Measurements from ENCODE around the gene SLC9A9.
"Not testable (repeated sequence)": the region's sequence is repeated elsewhere in the genome, so short reads cannot be mapped to it uniquely, and the experiment has no call there.

Gene SLC9A9

DNA sequence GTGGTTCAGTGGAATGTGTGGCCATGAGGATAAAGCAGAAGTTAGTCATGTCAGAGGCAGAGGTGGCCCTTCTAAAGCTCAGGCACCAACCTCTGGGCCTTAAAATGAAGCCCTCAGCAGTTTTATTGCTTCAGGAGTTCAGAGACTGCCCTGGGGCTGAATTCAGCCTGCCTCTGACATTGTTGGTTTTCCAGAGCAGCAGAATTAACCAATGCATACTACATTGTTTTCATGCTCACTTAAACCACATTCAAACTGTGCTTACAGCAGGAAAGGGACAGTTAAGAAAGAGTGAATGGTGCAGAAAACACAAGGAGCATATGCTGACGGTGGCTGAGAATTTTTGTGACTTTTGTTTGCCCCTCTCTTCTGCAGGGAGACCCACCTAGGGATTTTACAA lies 408.5 kb downstream of the SLC9A9 start:
- DNase-seq = no peak

DNA sequence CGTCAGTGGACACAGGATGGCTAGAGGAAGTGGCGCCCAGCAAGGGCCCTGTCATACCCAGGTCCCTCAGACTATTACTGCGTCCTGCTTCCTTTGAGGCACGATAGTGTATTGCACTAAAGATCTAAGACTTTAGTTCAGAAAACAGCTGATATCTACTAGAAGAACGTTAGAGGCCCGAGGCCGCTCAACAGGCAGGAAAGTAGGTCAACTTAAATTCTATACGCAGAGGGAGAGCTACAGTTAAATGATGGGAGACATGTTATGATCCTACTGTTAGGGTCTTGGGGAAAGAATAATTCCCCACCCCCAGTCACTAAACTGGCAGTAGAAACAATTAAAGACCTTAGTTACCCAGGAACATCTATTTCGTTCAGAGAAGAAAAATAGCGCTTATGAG lies 410.9 kb downstream of the SLC9A9 start:
- no peak for DNase-seq

DNA sequence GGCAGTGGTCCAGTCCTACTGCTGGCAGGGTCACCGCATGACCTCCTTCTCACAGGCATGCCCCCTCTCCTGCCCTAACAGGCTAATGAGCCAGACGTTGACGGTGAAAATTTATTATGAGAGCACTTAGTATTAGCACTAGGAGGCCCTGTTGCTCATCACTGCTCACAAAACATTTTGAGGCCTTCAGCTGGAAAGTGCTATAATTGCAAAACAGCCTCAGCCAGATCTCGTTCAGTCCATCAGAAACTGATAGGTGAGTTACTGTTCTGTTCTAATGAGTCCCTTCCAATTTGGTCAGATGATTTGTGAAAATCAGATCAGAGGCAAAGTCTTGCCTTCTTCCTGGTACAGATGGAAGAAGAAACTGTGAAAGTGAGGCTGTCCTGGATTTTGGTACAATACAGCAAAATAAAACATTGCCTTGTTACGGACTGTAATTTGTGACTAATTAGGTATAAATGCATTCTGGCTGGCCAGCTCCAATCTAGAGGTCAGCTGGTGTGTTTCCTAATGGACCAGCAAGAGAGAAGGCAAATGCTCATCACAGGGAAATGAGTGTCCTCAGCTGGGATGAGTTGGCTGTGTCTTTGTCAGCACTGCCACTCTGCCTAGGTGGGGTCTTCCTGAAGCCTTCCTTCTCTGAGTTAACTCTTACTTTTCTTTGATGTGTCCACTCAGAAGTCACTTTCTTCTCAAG lies 411.9 kb downstream of the SLC9A9 start:
- no peak for DNase-seq

DNA sequence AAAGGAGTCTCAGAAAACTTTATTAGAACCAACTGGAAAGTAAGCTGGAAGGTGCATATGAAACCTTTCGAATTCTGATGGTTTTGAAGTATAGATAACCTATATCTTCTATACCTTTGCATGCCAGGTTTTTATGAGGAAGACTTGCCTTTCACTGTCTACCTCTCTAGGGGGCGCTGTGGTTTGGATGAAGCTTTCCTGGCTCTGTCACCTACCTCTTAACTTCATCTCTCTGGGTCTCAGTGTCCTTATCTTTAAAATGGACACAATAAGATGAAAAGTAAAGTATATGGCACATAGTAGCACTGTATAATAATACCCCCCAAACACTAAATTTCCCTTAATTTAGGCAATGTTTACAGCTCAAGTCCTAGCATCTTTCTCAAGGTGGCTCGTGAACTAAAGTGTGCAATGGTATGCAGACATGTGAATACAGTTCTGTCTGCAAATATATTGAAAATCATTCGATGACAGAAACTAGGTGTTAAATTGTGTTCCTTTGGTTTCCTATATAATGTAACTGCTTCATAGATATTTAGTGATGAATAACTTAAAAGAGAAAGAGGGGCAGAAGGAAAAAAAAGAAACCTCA lies 414.4 kb downstream of the SLC9A9 start:
- DNase-seq = no peak

DNA sequence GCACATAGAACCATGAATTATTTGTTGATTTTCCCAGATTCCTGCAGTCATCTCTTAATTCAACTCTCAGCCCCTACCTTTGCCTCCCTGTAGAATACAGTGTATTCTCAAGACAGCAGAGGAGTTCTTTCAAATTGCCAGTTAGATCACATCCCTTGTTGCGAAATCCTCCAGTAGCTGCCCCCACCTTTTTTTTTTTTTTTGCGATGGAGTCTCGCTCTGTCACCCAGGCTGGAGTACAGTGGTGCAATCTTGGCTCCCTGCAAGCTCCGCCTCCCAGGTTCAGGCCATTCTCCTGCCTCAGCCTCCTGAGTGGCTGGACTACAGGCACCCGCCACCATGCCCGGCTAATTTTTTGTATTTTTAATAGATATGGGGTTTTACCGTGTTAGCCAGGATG lies 417.0 kb downstream of the SLC9A9 start:
- not testable (repeated sequence) for DNase-seq

DNA sequence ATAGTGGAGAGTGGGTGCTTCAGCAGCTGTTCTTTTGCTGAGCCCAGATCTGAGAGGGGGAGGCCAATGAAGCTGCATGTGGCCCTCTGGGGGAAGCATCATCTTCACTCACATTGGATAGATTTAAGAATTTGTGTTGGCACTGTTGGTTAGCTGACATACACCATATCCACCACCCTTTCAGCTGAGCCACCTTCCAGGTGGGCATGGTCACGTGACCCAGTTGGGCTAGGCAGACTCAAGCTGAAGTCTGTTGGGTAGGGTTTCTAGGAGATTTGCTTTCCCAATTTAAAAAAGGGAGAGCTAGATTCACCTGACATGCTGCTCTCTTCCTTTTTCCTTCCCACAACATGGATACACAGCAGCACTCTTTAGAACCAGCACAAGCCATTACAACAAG lies 417.7 kb downstream of the SLC9A9 start:
- DNase-seq = no peak

DNA sequence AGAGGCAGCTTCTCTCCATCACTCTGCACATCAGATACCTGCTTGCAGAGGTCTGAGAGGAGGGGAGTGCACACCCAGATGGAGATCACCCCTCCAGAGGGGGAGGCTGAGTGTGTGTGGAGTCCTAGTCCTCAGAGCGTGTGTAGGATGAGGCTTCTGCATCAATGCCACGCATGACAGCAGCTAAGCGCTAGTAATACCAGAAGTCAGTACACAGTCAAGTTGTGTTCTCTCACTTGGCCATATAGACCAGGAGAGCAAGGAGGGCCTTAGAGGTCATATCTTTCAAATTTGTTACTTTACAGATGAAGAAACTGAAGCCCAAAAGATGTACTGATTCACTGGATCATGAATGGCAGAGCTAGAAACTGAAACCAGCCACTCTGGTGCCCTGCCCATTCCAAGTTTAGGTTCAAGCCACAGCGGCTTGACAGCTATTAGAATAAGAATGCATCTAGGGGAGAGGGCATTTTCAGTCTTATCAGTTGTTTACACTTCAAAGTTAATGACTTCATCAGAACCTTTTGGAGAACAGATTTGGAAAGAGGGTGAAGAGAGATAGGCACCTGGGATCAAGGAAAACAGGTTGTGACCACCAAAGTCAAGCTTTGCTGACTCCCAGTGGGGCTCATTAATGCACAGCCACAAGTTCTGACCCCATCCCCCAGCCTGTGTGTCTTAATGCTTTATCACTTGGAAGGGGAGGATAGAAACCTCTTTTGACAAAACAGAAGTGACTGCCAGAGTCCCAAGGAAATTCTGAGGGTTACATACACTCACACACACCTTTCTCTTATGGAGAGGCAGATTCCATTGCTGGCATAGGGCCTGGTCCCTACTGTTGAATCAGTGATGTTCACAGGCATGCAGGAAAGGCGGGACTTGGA lies 418.4 kb downstream of the SLC9A9 start:
- DNase-seq = no peak

DNA sequence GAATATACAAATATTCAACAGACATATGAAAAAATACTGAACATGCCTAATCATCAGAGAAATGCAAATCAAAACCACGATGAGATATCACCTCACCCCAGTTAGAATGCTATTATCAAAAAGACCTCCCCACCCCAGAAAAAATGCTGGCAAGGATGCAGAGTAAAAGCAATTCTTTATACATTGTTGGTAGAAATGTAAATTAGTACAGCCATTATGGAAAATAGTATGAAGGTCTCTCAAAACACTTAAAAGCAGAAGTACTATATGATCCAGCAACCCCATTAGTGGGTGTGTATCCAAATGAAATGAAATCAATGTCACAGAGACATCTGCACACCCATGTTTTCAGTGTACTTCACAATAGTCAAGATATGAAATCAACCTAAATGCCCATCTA lies 420.0 kb downstream of the SLC9A9 start:
- DNase-seq = no peak

DNA sequence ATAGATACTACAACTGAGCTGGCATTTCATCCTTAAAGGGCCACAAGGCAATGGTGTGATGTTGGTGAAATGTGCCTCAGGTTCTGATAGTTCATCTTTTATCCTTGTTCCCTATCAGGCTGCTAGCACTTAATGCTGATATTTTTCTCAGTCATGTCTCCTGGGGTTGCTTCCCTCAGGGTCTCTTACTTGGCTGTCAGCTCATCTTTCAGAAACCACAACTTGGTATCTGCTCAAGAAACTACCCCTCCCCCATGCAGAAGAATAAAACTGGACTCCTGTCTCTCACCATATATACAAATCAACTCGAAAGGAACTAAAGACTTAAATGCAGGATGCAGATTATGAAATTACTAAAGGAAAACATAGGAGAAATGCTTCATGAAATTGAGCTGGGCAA lies 420.6 kb downstream of the SLC9A9 start:
- no peak for DNase-seq

DNA sequence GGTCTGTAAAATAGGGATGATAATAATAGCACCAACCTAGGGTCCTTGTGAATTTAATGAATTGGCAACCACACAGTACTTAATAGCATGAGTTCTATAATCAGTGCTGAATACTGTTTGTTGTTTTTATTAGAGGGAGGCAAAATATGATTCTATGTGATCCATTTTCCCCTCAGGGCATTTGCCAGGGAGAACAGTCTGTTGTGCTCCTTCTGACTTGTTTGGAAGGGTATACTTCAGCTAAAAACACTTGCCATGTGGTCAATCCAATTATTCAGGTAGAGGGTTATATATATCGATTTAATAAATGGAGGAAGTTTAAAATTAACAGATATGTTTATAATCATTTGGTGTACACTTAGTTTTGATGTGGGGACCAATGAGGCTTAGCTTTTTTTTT lies 423.4 kb downstream of the SLC9A9 start:
- no peak for DNase-seq

DNA sequence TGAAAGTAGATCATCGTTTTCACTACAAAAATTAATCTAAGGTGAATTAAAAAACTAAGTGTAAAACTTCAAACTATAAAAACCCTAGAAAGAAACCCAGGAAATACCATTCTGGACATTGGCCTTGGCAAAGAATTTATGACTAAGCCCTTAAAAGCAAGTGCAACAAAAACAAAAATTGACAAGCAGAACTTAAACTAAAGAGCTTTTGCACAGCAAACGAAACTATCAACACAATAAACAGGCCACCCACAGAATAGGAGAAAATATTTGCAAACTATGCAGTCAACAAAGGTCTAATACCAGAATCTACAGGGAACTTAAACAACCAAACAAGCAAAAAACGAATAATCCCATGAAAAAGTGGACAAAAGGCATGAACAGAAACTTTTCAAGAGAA lies 426.7 kb downstream of the SLC9A9 start:
- DNase-seq = no peak

DNA sequence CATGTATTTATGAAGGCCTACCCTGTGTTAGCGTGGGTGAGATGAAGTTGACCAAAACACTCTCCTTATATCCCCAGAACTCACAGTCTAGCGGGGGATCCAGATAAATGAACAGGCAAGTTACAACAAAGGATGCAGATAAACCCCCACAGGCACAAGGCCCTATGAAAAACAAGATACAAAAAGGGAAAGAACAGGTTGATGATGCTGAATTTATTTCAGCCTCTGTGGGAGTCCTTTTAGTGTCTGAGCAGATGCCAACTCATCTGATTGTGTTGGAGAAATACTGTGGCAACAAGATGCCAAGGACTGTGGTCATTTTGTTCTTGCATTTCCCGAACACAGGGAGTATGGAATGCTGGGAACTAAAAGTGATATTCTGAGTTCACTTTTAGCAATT lies 428.7 kb downstream of the SLC9A9 start:
- DNase-seq = no peak

DNA sequence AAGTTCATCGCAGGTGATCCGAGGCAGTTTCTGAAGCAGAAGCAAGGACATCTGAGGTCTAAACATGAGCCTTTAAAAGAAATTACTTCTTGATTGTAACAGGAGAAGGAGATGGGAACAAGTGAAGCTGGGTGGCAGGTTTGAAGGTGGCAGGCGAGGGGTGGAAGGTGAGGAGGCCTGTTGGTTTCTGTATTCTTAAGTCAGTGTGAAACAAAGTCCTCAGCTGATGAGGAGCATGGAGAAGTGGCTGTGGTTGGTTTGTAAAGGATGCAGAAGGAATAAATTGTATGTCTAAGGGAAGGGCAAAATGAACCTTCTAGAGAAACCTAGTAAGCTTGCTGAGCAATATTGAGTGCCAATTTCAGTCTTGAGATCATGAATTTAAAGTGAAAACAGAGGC lies 429.9 kb downstream of the SLC9A9 start:
- no peak for DNase-seq

DNA sequence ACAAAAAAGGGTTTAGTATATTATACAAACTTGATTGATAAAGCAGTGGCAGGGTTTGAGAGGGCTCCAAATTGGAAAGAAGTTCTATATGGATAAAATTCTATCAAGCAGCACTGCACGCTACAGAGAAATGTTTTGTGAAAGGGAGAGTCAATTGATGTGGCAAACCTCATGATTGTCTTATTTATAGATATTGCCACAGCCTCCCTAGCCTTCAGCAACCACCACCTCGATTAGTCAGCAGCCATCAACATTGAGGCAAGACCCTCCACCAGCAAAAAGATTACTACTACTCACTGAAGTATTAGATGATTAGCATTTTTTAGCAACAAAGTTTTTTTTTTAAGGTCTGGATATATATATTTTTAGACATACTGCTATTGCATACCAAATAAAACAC lies 432.0 kb downstream of the SLC9A9 start:
- no peak for DNase-seq

DNA sequence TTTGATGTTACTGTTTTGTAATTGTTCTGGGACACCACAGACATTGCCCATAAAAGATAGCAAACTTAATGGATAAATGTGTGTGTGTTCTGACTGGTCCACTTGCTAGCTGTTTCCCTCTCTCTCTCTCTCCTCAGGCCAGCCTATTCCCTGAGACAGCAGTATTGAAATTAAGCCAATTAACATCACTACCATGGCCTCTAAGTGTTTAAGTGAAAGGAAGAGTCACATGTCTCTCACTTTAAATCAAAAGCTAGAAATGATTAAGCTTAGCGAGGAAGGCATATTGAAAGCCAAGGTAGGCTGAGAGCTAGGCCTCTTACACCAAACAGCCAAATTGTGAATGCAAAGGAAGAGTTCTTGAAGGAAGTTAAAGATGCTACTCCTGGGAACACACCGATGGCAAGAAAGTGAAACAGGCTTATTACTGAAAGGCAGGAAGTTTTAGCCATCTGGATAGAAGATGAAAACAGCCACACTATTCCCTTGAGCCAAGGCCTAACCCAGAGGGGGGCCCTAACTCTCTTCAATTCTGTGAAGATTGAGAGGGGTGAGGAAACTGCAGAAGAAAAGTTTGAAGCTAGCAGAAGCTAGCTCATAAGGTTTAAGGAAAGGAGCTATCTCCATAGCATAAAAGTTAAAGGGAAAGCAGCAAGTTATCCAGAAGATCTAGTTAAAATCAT lies 433.6 kb downstream of the SLC9A9 start:
- DNase-seq = no peak

DNA sequence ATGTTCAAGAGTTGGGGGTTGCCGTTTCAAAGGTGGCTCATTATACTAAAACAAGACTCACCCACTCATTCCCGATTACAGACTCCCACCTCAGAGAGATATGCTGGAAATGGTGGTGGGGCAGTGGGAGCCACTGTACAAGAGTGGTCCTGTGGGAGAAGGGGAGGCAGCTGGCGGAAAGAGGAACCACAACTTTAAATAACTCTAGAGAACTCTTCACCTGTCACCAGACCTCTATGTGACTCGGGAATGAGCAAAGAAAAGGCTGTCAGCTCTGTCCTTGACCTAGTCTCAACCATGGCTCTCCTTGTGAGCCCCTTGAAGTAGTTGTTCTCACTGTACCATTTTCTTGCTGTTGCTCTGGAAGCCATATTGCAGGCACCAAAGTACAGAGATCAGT lies 434.9 kb downstream of the SLC9A9 start:
- DNase-seq = no peak

DNA sequence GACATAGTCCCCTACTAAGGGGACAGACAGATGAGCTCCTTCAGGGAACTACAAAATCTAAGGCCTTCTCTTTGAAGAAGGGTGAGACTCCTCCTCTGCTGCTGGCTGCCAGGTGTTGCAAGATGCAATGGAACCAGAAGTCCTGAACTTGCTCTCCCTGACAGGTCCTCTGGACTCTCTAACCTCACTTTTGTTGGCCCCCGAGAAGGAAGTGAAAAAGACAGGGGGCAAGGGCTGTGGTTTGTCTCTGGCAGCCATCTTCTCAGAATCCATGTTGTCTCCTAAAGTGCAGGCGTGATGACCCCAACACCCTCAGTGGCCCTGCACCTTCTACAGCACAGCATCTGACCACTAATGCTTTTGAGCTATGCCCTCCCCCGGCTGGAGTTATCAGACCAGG lies 436.2 kb downstream of the SLC9A9 start:
- no peak for DNase-seq

DNA sequence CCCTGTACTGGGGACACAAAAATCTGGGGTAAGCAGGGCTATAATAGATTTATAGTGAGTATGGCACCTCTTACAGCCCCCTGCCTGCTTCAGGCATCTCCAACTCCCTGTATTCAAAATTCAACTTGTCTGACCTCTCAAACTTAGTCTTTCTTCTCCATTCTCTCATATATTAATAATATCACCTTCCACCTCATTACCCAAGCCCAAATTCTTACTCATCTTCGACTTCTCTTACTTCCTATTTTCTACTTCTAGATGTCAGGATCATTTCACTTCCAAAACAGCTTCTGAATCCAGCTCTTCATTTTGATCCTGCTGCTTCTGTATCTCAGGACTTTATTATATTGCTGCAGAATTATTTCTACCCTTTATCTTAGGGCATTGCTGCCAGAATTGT lies 438.0 kb downstream of the SLC9A9 start:
- no peak for DNase-seq

DNA sequence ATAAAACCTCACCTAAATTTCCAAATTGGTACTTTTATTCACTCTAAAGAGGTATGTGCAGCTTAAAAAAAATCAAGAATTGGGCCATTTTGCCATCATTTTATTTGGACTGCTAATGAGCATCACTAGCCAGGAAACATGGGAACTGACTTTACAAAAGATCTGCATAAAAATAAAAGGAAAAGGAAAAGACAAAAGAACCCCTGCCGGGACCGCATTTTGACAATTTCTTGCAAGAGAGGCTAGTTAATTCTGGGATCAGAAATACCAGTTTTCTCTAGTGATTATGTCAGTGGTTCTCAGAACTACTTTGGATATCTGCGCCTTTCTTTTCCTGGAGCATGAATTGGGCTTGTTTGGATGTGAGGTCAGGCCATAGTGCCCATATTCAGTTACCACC lies 439.5 kb downstream of the SLC9A9 start:
- no peak for DNase-seq

DNA sequence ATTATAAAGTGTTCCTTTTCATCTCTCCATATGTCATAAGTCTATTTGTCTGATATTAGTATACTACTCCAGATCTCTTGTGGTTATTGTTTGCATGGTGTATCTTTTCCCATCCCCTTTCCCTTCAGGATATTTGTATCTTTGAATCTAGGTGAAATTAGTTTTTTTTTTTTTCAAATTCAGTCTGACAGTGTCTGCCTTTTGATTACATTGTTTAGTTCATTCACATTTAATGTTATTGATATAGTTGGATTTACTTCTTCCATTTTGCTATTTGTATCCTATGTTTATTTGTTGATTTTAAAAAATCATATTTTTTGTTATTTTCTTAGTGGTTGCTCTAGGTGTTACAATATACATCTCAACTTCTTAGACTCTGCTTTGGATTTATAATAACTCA lies 445.7 kb downstream of the SLC9A9 start:
- DNase-seq = no peak

DNA sequence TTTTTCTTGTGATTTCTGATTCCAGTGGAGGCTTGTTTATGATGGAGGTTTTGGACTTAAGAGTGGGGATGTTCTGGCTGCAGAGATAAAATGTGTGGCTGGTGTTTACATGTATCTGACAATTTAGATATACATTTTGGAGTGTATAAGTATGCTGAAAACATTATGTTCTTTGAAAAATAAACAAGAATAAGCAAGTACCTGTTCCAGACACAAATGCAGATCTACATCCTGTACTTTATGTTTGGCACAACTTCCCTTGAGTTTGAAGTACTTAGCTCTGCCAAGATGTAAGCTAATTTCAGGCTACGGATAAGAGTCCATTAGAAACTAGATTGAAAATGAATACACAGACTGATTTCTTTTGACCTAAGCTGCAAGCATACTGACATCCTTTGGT lies 451.5 kb downstream of the SLC9A9 start:
- DNase-seq = no peak

DNA sequence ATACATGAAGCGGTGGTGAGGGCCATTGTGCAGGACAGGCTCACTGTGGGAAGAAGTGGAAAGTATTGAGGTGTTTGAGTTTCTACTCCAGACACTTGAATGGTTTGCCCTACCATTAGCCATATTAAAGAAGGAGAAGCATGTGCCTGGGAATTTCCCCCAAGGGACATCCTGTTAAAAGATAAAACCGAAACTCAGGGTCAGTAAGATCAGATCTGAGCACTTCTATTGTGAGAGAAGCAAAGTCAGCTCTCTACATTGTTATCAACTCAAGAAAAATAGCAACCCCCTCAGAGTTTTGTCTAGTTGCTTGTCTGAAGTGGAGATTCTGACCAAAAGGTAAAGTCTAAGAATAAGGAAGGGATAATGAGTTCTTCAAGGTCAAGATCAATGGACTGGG lies 458.9 kb downstream of the SLC9A9 start:
- no peak for DNase-seq

DNA sequence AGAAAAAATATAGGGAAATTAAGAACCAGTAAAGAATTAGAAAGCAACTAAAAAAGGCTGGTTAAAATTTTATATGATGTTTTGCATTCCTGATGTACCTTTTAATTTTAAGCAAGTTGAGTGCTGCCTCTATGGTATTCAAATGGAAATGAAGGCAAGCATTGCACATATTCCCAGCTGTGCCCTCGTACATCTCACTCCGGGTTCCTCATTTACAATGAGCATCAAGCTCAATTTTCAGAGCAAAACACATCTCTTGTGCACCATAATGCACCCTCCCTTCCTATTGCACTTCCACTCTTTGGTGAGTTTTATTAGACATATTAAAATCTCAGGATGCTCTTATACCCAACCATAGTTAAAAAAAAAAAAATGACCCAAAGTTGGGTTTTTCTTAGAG lies 460.8 kb downstream of the SLC9A9 start:
- no peak for DNase-seq

DNA sequence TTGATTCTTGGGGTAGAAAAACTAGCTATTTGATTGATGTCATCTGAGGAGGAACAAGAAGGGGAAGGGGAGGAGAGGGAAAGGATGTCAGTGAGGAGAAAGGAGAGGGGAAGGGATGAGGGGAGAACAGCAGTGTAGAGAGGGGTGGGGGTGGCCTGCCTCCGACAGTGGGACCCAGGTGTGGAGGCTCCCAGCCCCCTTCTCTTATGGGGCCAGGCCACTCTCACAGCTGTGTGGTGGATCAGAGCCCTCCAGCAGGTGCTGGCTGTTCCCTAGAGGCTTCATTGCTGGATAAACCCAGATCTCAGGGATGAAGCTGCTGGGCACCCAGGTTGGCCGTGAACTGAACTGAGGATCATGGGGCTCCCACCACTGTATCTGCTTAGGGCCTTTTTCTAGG lies 464.2 kb downstream of the SLC9A9 start:
- DNase-seq = no peak
